Measurements from ENCODE around the gene PPM1L. TPM values are rescaled to one million over a fixed set of nuclear protein-coding genes. Genes with fewer than 3 reads are reported as not detected.

Gene PPM1L
- total RNA-seq, 1 donor from 2014 or later, result 10.6 TPM

DNA sequence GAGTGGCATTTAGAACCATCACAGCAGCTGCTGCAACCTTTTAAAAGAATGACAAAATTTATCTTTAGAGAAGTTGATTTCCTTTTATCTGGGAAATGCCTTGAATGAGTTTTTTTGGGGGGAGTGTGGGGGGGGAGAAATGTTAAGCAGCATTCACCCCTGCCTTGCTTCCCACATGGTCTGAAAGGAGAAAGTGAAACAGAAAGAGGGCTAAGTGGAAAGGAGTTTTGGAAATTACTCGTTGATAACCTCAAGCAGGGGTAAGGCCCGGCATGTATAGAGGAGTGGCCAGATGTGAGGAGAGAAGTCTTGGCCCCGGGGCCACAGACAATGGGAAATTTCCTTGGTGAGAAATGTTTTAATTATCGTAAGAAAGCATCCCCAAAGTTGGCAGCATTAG, 325.6 kb downstream of the PPM1L start:
- H3K27me3 Mint-ChIP-seq (ENCODE audit: low read depth), result no peaks in the 10 kb centered on the region
- H3K4me3 Mint-ChIP-seq, result no peak overlapping the region
- peaks cover 15% of the 10 kb centered on the region for H3K36me3 Mint-ChIP-seq
- H3K9me3 Mint-ChIP-seq, result no peaks in the 10 kb centered on the region
- TF ChIP-seq, protein P1, sequence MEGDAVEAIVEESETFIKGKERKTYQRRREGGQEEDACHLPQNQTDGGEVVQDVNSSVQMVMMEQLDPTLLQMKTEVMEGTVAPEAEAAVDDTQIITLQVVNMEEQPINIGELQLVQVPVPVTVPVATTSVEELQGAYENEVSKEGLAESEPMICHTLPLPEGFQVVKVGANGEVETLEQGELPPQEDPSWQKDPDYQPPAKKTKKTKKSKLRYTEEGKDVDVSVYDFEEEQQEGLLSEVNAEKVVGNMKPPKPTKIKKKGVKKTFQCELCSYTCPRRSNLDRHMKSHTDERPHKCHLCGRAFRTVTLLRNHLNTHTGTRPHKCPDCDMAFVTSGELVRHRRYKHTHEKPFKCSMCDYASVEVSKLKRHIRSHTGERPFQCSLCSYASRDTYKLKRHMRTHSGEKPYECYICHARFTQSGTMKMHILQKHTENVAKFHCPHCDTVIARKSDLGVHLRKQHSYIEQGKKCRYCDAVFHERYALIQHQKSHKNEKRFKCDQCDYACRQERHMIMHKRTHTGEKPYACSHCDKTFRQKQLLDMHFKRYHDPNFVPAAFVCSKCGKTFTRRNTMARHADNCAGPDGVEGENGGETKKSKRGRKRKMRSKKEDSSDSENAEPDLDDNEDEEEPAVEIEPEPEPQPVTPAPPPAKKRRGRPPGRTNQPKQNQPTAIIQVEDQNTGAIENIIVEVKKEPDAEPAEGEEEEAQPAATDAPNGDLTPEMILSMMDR (IDR thresholded peaks at IDR 0.05; ENCODE audit: unreplicated experiment), result no peak
- no peak for DNase-seq (ENCODE audit: low spot score in 2 of 2, unreplicated experiment in 2 of 2)
- no peaks in the 10 kb centered on the region for H3K4me1 Mint-ChIP-seq
- H3K27ac Mint-ChIP-seq, result no peak overlapping the region

DNA sequence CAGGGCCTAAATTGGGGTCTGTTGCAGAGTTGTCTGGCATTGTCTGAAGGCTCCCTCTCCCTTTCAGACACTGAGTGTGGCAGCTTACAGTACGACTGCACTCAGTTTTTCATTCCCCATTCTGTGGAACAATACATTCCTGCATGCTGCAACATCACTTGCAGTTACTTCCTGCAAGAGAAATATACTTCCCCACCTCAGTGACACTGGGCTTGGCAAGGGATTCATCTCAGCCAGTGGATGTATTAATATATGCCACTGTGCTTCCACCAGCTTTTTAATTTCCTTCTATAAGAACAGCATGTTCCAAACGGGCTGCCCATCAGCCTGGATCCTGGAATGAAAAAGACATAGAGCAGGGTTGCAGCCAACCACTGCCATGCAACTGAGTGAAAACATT, 326.0 kb downstream of the PPM1L start:
- no peaks in the 10 kb centered on the region for H3K27me3 Mint-ChIP-seq (ENCODE audit: low read depth)
- H3K4me3 Mint-ChIP-seq, result no peak overlapping the region
- peak overlapping the region; percentile 4 for H3K27ac Mint-ChIP-seq
- peaks cover 18% of the 10 kb centered on the region for H3K36me3 Mint-ChIP-seq
- no peak for DNase-seq (ENCODE audit: low spot score in 2 of 2, unreplicated experiment in 2 of 2)
- TF ChIP-seq, protein P1 (IDR thresholded peaks at IDR 0.05; ENCODE audit: unreplicated experiment), result no peak
- no peaks in the 10 kb centered on the region for H3K4me1 Mint-ChIP-seq
- H3K9me3 Mint-ChIP-seq, result no peaks in the 10 kb centered on the region

DNA sequence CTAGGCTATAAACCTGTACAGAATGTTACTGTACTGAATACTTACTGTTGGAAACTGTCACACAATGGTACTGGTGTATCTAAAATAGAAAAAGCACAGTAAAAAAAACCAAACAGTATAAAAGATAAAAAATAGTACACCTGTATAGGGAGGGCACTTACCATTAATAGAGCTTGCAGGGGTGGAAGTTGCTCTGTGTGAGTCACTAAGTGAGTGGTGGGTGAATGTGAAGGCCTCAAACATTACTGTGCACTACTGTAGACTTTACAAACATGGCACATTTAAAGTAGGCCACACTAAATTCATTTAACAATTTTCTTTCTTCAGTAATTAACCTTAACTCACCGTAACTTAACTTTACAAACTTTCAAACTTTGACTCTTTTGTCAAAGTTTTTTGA, 327.1 kb downstream of the PPM1L start:
- Mint-ChIP-seq H3K36me3 (peaks cover 24% of the 10 kb centered on the region), H3K27me3 (ENCODE audit: low read depth) (no peaks in the 10 kb centered on the region), H3K4me1 (no peaks in the 10 kb centered on the region), H3K27ac (no peak overlapping the region), H3K9me3 (no peaks in the 10 kb centered on the region), H3K4me3 (no peak overlapping the region)
- TF ChIP-seq, protein P1 (IDR thresholded peaks at IDR 0.05; ENCODE audit: unreplicated experiment), result no peak
- no peak for DNase-seq (ENCODE audit: low spot score in 2 of 2, unreplicated experiment in 2 of 2)

DNA sequence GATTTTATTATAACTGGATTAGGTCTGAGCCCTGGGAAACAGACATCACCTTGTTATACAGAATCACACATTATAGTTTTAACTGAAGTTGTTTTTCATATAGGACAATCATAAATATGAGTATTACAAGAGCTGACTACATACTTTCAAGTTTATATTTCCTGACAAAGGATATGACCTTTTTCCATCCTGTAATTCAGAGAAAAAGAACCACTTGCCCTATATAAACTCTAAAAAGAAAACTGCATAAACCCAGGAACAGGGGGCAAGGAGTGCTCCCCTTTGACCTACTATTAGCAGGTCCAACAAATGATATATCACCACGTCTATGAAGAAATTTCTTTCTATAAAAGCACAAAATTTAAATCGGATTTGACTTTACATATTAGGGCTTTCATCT, 328.2 kb downstream of the PPM1L start:
- no peak for DNase-seq (ENCODE audit: low spot score in 2 of 2, unreplicated experiment in 2 of 2)
- TF ChIP-seq, protein P1 (IDR thresholded peaks at IDR 0.05; ENCODE audit: unreplicated experiment), result no peak
- H3K4me3 Mint-ChIP-seq, result no peak overlapping the region

DNA sequence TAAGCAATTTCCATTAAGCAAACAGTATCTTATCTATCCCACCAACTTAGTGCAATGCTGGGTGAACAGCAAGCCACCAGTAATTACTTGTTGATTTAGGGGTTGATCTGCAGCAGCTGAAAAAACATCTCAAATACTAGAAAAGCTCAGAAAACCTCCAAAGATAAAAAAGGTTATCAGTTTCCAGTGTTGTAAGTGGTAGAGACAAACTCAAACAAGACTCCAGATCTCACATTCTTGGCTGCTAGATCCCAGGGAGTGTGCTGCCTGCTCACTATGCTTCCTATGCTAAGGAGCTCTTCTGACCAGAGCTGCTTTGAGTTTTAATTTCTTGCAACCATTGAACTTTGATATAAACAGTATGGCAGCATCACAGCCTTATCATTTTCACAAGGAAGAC, 337.9 kb downstream of the PPM1L start:
- Mint-ChIP-seq H3K27me3 (ENCODE audit: low read depth) (no peaks in the 10 kb centered on the region), H3K9me3 (no peaks in the 10 kb centered on the region), H3K4me1 (no peaks in the 10 kb centered on the region), H3K4me3 (no peak overlapping the region), H3K36me3 (peaks cover 23% of the 10 kb centered on the region), H3K27ac (no peak overlapping the region)
- TF ChIP-seq, protein P1 (IDR thresholded peaks at IDR 0.05; ENCODE audit: unreplicated experiment), result no peak
- DNase-seq (ENCODE audit: low spot score in 2 of 2, unreplicated experiment in 2 of 2), result no peak

More for the DNA sequence above, 328.2 kb downstream of the PPM1L start:
- Mint-ChIP-seq H3K27me3 (ENCODE audit: low read depth) (no peaks in the 10 kb centered on the region), H3K9me3 (no peaks in the 10 kb centered on the region), H3K4me1 (no peaks in the 10 kb centered on the region), H3K27ac (no peak overlapping the region), H3K36me3 (peaks cover 33% of the 10 kb centered on the region)

DNA sequence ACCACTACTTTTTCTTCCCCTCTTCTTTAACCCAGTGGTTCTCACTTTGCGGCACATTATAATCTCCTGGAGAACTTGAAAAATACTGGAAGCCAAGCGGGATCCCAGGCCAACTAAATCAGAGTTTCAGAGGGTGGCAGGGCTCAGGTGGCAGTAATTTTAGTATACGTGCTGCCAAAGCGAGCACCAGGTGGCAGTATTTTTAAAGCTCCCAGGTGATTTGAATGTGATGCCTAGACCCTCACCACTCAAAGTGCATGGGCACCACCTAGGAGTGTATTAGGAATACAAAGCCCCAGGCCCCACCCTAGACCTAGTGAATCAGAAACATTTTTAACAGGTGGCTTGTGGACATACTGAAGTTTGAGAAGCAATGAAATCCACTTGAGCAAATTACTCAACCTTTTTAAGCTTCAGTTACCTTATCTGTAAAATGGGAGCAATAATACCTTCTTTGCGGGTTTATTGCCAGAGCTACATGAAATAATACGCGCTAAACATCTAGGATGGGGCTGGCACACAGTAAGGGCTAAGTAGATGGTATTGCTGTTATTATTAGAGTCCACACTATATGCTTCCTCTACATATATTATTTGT, 340.8 kb downstream of the PPM1L start:
- no peak overlapping the region for H3K4me3 Mint-ChIP-seq
- DNase-seq (ENCODE audit: low spot score in 2 of 2, unreplicated experiment in 2 of 2), result no peak
- no peaks in the 10 kb centered on the region for H3K27me3 Mint-ChIP-seq (ENCODE audit: low read depth)
- H3K9me3 Mint-ChIP-seq, result no peaks in the 10 kb centered on the region
- no peaks in the 10 kb centered on the region for H3K4me1 Mint-ChIP-seq
- H3K27ac Mint-ChIP-seq, result no peak overlapping the region
- TF ChIP-seq, protein P1 (IDR thresholded peaks at IDR 0.05; ENCODE audit: unreplicated experiment), result no peak
- H3K36me3 Mint-ChIP-seq, result peaks cover 38% of the 10 kb centered on the region
